ENCODE data around the gene EVA1B. TPM values are rescaled to one million over a fixed set of nuclear protein-coding genes. Genes with fewer than 3 reads are reported as not detected.

Gene EVA1B
- total and polyA plus RNA-seq, 4 donors, result 8.0 to 67.6 (median 25.0) TPM

DNA sequence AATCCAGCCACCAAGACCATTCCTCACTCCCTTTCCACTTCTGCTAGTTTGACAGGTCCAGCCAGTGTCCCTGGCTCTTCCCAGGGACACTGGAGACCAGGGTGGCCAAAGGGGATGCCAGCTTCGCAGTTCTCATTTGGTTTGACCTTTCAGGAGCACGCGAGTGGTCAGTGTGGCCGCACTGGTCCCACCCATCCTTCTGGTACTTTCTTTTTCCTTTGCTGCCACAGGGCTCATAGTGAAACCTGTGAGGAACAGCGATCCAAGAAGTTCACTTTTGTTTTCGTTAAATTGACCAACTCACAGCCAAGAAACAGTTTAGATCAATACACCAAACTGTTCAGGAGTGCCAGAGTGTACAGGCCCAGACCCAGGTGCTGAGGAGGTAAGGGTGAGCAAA, 14.4 kb upstream of the EVA1B start:
- Histone ChIP-seq H3K9me3 (ENCODE audit: control insufficient read depth, insufficient read depth, low read length) (no peaks in the 10 kb centered on the region), H3K27me3 (ENCODE audit: control insufficient read depth, insufficient read depth, low read length) (no peaks in the 10 kb centered on the region), H3K4me3 (ENCODE audit: low read depth, low read length) (no peak overlapping the region), H3K36me3 (ENCODE audit: control insufficient read depth, insufficient read depth, low read length) (peaks cover 43% of the 10 kb centered on the region), H3K4me1 (ENCODE audit: control insufficient read depth, insufficient read depth, low read length) (peaks cover 21% of the 10 kb centered on the region), H3K27ac (ENCODE audit: low read depth, low read length) (no peak overlapping the region)
- WGBS (ENCODE audit: insufficient coverage), result 87% methylated on average over 4 of the region's 6 CpGs
- DNase-seq (ENCODE audit: low read depth in 4 of 6, low spot score in 6 of 6), result no peak

DNA sequence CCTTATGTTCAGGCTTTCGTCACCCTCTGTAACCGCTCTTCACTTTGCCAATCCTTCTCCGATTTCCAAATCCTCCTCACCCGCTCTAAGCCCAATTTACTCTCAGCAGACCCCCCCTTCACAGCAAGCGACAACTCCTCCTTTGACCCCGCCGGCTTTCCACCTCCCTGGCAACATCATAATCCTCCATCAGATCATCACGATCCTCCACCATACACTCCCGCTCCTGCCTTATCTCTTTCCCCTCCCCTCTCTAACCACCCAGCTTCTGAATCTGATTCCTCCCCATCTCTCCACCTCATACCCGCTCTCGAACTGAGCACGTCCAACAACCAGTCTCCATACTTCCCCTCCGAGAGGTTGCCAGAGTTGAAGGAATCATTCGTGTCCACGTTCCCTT, 7.5 kb upstream of the EVA1B start:
- DNase-seq (ENCODE audit: low read depth in 4 of 6, low spot score in 6 of 6), result no peak
- H3K27me3 ChIP-seq (ENCODE audit: control insufficient read depth, insufficient read depth, low read length), result no peaks in the 10 kb centered on the region
- no peak overlapping the region for H3K27ac ChIP-seq (ENCODE audit: low read depth, low read length)
- no peaks in the 10 kb centered on the region for H3K9me3 ChIP-seq (ENCODE audit: control insufficient read depth, insufficient read depth, low read length)
- H3K4me1 ChIP-seq (ENCODE audit: control insufficient read depth, insufficient read depth, low read length), result peaks cover 8% of the 10 kb centered on the region
- WGBS (ENCODE audit: insufficient coverage), result 94% methylated on average over 15 of the region's 15 CpGs
- peaks cover 3% of the 10 kb centered on the region for H3K36me3 ChIP-seq (ENCODE audit: control insufficient read depth, insufficient read depth, low read length)
- no peak overlapping the region for H3K4me3 ChIP-seq (ENCODE audit: low read depth, low read length)

DNA sequence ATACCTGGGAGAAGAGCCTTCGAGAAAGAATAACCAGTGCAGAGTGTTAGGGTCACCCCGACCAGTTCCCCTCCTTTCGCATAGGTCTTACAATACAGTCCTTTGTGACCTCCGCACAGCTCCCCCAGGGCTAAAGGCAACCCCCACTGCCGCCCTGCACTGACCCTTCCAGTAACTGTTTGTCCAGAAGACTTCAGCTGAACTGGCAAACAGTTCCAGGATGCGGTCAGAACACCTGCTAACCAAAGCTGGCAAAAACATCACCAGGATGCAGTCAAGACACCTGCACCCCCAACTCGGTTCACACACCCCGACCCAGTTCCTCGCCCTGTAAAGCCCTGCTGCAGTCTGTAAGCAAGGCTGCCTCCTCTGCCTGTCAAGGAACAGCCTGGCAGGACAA, 6.4 kb upstream of the EVA1B start:
- H3K36me3 ChIP-seq (ENCODE audit: control insufficient read depth, insufficient read depth, low read length), result peaks cover 3% of the 10 kb centered on the region
- 86% methylated on average over 9 of the region's 9 CpGs for WGBS (ENCODE audit: insufficient coverage)
- H3K4me3 ChIP-seq (ENCODE audit: low read depth, low read length), result no peak overlapping the region
- H3K27ac ChIP-seq (ENCODE audit: low read depth, low read length), result no peak overlapping the region
- no peaks in the 10 kb centered on the region for H3K9me3 ChIP-seq (ENCODE audit: control insufficient read depth, insufficient read depth, low read length)
- peaks cover 12% of the 10 kb centered on the region for H3K4me1 ChIP-seq (ENCODE audit: control insufficient read depth, insufficient read depth, low read length)
- DNase-seq (ENCODE audit: low read depth in 4 of 6, low spot score in 6 of 6), result no peak
- no peaks in the 10 kb centered on the region for H3K27me3 ChIP-seq (ENCODE audit: control insufficient read depth, insufficient read depth, low read length)

DNA sequence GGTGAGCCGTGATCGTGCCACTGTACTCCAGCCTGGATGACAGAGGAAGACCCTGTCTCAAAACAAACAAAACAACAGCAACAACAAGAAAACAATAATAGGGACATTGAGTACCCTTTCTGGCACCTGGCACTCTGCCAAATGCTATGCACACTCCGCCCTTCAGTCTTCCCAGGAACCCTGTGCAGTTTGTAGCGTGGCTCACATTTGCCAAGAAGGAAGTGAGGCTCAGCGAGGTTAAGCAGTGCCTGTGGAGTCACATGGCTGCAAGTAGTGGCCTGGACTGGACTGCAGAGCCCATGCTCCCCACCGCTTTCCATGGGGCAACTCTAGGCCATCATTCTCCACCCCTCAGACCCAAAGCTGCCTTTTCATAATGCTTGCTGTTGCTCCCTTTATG, 5.3 kb upstream of the EVA1B start:
- peak in 2 of 6 donors; percentile 16 to 36 for DNase-seq (ENCODE audit: low read depth in 4 of 6, low spot score in 6 of 6)
- H3K4me3 ChIP-seq (ENCODE audit: low read depth, low read length), result no peak overlapping the region
- WGBS (ENCODE audit: insufficient coverage), result 33% methylated on average over 6 of the region's 6 CpGs
- peaks cover 21% of the 10 kb centered on the region for H3K4me1 ChIP-seq (ENCODE audit: control insufficient read depth, insufficient read depth, low read length)
- H3K27me3 ChIP-seq (ENCODE audit: control insufficient read depth, insufficient read depth, low read length), result peaks cover 6% of the 10 kb centered on the region
- no peaks in the 10 kb centered on the region for H3K9me3 ChIP-seq (ENCODE audit: control insufficient read depth, insufficient read depth, low read length)
- H3K36me3 ChIP-seq (ENCODE audit: control insufficient read depth, insufficient read depth, low read length), result peaks cover 6% of the 10 kb centered on the region
- H3K27ac ChIP-seq (ENCODE audit: low read depth, low read length), result no peak overlapping the region

DNA sequence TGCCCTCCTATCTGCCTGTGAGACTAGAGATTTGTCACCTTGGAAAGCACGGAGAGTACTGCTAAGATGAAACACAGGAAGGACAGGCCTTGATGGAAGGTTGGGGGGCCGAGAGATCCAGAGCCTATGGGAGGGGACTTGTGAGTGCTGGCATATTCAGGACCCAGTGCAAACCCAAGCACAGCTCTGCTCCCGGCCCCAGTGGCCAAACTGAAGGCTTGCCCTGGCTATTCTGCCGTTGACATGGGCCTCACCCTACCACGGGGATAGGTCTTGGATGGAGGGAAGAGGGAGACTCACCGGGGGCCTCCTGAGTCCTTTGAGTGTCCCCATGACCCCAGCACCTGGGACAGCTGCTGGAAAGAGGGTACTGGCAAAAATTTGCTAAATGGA, 4.6 kb upstream of the EVA1B start:
- H3K4me3 ChIP-seq (ENCODE audit: low read depth, low read length), result no peak overlapping the region
- peaks cover 9% of the 10 kb centered on the region for H3K27me3 ChIP-seq (ENCODE audit: control insufficient read depth, insufficient read depth, low read length)
- H3K27ac ChIP-seq (ENCODE audit: low read depth, low read length), result no peak overlapping the region
- DNase-seq (ENCODE audit: low read depth in 4 of 6, low spot score in 6 of 6), result no peak
- peaks cover 22% of the 10 kb centered on the region for H3K4me1 ChIP-seq (ENCODE audit: control insufficient read depth, insufficient read depth, low read length)
- no peaks in the 10 kb centered on the region for H3K9me3 ChIP-seq (ENCODE audit: control insufficient read depth, insufficient read depth, low read length)
- WGBS (ENCODE audit: insufficient coverage), result 86% methylated on average over 6 of the region's 6 CpGs
- H3K36me3 ChIP-seq (ENCODE audit: control insufficient read depth, insufficient read depth, low read length), result peaks cover 6% of the 10 kb centered on the region

DNA sequence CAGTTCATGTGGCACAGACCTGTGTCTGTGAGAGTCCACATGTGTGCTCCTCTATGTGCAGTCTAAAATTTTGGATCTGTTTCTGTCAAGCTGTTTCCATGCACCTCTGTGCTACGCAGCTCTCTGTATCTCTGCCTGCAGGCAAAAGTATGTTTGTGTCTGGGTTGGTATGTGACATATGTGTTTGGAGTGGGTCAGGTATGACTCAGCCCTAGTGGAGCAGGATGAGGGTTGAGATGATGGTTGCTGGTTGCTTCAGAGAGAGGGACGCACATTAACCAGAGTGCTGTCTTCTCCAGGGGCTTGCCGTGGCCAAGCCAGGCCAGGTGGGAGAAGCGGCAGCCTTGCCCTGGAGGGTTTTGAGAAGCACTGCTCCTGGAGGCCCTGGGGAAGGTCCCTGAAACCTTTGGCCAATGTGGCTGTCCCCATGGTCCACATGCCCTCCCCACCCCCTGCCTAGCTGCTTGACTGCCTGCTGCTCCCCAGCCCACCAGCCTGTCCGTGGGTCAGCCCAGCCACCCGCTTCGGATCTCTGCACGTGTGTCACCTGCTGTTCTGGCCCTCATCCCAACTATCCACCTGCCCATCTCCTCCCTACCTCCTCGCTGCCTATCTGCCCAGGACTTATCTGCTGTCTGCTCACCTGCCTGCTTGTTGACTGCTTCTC, 4.1 kb upstream of the EVA1B start:
- WGBS (ENCODE audit: insufficient coverage), result 92% methylated on average over 9 of the region's 9 CpGs
- DNase-seq (ENCODE audit: low read depth in 4 of 6, low spot score in 6 of 6), result no peak

DNA sequence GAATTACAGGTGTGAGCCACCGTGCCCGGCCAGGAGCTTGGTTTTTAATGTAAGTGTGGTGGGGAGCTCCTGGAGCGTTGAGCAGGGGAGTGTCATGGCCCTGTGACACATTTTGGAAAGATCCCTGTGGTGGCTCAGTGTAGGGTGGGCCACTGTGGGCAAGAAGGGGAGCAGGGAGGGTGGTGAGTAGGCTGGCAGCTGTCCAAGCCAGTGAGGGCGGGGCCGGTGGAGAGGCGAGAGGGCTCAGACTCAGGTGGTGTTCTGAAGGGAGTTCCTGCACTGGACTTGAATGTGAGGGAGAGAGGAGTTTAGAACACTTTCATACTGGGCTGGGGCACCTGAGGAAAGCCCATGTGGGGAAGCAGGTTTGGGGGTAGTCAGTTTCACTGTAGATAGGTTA, 3.1 kb upstream of the EVA1B start:
- Histone ChIP-seq H3K9me3 (ENCODE audit: control insufficient read depth, insufficient read depth, low read length) (no peaks in the 10 kb centered on the region), H3K27me3 (ENCODE audit: control insufficient read depth, insufficient read depth, low read length) (peaks cover 20% of the 10 kb centered on the region)

More for the DNA sequence above, 4.1 kb upstream of the EVA1B start:
- Histone ChIP-seq H3K4me3 (ENCODE audit: low read depth, low read length) (no peak overlapping the region), H3K27ac (ENCODE audit: low read depth, low read length) (no peak overlapping the region), H3K4me1 (ENCODE audit: control insufficient read depth, insufficient read depth, low read length) (peaks cover 27% of the 10 kb centered on the region), H3K9me3 (ENCODE audit: control insufficient read depth, insufficient read depth, low read length) (no peaks in the 10 kb centered on the region), H3K36me3 (ENCODE audit: control insufficient read depth, insufficient read depth, low read length) (peaks cover 6% of the 10 kb centered on the region), H3K27me3 (ENCODE audit: control insufficient read depth, insufficient read depth, low read length) (peaks cover 14% of the 10 kb centered on the region)

DNA sequence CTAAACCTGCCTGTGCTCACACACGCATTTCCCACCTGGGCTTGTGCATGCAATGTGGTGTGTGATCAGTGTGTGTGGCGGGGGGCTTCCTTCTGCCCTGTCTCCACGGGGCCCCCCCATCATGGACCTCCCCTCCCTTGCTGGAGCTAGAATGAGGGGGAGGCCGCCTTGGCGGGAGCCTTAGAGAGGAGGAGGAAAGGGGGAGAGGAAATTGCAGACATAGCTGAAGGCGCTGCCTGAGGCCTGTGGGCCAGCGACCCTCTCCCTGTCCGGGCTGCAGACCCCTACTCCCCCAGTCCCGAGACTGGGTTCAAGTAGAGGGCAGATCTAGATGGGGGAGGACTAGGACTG, 883 bp upstream of the EVA1B start:
- 30% methylated on average over 6 of the region's 9 CpGs for WGBS (ENCODE audit: insufficient coverage)
- Histone ChIP-seq H3K4me1 (ENCODE audit: control insufficient read depth, insufficient read depth, low read length) (peaks cover 40% of the 10 kb centered on the region), H3K27me3 (ENCODE audit: control insufficient read depth, insufficient read depth, low read length) (peaks cover 31% of the 10 kb centered on the region), H3K4me3 (ENCODE audit: low read depth, low read length) (no peak overlapping the region), H3K9me3 (ENCODE audit: control insufficient read depth, insufficient read depth, low read length) (no peaks in the 10 kb centered on the region), H3K27ac (ENCODE audit: low read depth, low read length) (peak overlapping the region; percentile 82), H3K36me3 (ENCODE audit: control insufficient read depth, insufficient read depth, low read length) (peaks cover 28% of the 10 kb centered on the region)
- DNase-seq (ENCODE audit: low read depth in 4 of 6, low spot score in 6 of 6), result no peak

More for the DNA sequence above, 3.1 kb upstream of the EVA1B start:
- no peak for DNase-seq (ENCODE audit: low read depth in 4 of 6, low spot score in 6 of 6)
- no peak overlapping the region for H3K27ac ChIP-seq (ENCODE audit: low read depth, low read length)
- 95% methylated on average over 3 of the region's 6 CpGs for WGBS (ENCODE audit: insufficient coverage)
- H3K4me3 ChIP-seq (ENCODE audit: low read depth, low read length), result no peak overlapping the region
- peaks cover 14% of the 10 kb centered on the region for H3K36me3 ChIP-seq (ENCODE audit: control insufficient read depth, insufficient read depth, low read length)
- H3K4me1 ChIP-seq (ENCODE audit: control insufficient read depth, insufficient read depth, low read length), result peaks cover 35% of the 10 kb centered on the region

DNA sequence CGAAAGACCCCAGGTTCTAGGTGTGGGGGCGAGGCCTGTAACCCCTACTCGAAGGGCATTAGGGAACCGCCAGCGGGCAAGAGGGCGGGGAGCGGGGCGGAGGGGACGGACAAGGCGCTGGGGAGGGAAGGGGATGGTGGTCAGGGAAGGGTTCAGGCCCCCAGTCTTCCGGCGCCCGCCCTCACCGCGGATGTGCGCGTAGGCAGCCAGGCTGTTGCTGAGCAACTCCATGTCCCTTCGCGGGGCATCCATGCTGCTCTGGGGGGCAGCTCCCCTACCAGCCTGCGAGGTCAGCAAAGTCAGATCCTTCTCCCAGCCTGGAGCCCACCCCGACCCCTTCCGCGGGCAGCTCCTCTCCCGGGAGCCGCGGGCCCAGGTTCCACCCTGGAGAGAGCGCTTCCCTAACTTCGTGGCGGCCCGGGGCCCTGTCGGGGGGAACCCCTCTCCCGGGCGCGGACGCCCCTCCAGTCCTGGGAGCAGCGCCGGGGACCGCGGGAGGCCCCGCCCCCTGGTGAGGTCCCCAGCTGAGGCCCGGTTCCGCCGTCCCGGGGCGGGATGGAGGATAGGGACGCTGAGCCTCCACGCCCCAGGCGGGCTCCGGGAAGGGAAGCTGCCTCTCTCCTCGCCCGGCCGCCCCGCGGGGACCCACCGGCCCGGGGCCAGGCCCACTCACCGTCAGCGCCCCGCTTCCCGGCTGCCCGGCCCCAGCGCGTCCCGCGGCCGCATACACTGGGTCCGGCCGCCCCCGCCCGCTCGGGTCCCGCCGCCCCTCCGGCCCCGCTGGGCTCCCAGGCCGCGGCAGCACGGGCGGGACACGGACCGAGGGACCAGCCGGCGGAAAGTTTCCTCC, 434 bp downstream of the EVA1B start:
- H3K36me3 ChIP-seq (ENCODE audit: control insufficient read depth, insufficient read depth, low read length), result peaks cover 32% of the 10 kb centered on the region
- WGBS (ENCODE audit: insufficient coverage), result 3% methylated on average over 83 of the region's 83 CpGs
- H3K9me3 ChIP-seq (ENCODE audit: control insufficient read depth, insufficient read depth, low read length), result no peaks in the 10 kb centered on the region
- H3K27ac ChIP-seq (ENCODE audit: low read depth, low read length), result peak overlapping the region; percentile 84
- peak overlapping the region; percentile 45 for H3K4me3 ChIP-seq (ENCODE audit: low read depth, low read length)
- peak in 2 of 6 donors; percentile 29 to 67 for DNase-seq (ENCODE audit: low read depth in 4 of 6, low spot score in 6 of 6)
- H3K4me1 ChIP-seq (ENCODE audit: control insufficient read depth, insufficient read depth, low read length), result peaks cover 37% of the 10 kb centered on the region
- H3K27me3 ChIP-seq (ENCODE audit: control insufficient read depth, insufficient read depth, low read length), result peaks cover 31% of the 10 kb centered on the region

Data from spinal cord (tissue), 10 donors.